Esophagus muscularis mucosa (tissue), 4 donors: ENCODE data around the gene ATXN2. TPM values are rescaled to one million over a fixed set of nuclear protein-coding genes. Genes with fewer than 3 reads are reported as not detected.

Experiments
- DNase-seq: peaks from one replicate; pipeline ENCODE4 v3.0.0-alpha.2; 2017; ENCODE audit errors: extremely low spot score
- H3K27ac ChIP-seq, 4 donors: fragments of 200-600 bp; sonication (generic); replicated peaks in 1 of 4; 1 replicate in 3 of 4; 2 replicates in 1 of 4; pipeline ENCODE4 v1.5.1; 2016 to 2019; ENCODE audit warnings: mild to moderate bottlenecking in 1 of 4
- H3K27me3 ChIP-seq, 4 donors: fragments of 200-600 bp; sonication (generic); one replicate each; pipeline versions ENCODE4 v1.5.1 to v1.6.0; 2016 to 2019
- H3K36me3 ChIP-seq, 4 donors: fragments of 200-600 bp; sonication (generic); one replicate each; pipeline ENCODE4 v1.5.1; 2016 to 2019
- H3K4me1 ChIP-seq, 4 donors: fragments of 200-600 bp; sonication (generic); one replicate each; pipeline ENCODE4 v1.5.1; 2016 to 2019
- H3K4me3 ChIP-seq, 4 donors: fragments of 200-600 bp; sonication (generic); 1 replicate in 2 of 4; 2 replicates in 2 of 4; pipeline ENCODE4 v1.5.1; 2016 to 2019; ENCODE audit warnings: mild to moderate bottlenecking in 4 of 4, moderate library complexity in 1 of 4
- H3K9me3 ChIP-seq, 4 donors: fragments of 200-600 bp; sonication (generic); 1 replicate in 3 of 4; 2 replicates in 1 of 4; pipeline ENCODE4 v1.5.1; 2016 to 2019
- CTCF ChIP-seq, 3 experiments: fragments of 200-600 bp in 2 of 3; fragments of 450-650 bp in 1 of 3; sonication (generic) in 2 of 3; IDR thresholded peaks; one replicate each; pipeline ENCODE4 v1.5.1; 2017 to 2019; ENCODE audit warnings: antibody characterized with exemption in 3 of 3, mild to moderate bottlenecking in 2 of 3, moderate library complexity in 1 of 3
- EP300 ChIP-seq: sonication (generic); formaldehyde crosslinking; IDR thresholded peaks from one replicate; pipeline ENCODE4 v1.6.1; 2017; ENCODE audit warnings: antibody characterized with exemption
- POLR2A ChIP-seq: fragments of 450-650 bp; IDR thresholded peaks from one replicate; pipeline ENCODE4 v1.6.1; 2017; ENCODE audit warnings: antibody characterized with exemption, moderate library complexity, mild to moderate bottlenecking, low read depth
- POLR2AphosphoS5 ChIP-seq, 2 donors: sonication (generic); formaldehyde crosslinking; IDR thresholded peaks; one replicate each; pipeline ENCODE4 v1.6.1; 2017; ENCODE audit warnings: antibody characterized with exemption in 2 of 2
- WGBS: methylation state at CpG from one replicate; pipeline ENCODE4 v1.1.5; 2018; 5-methylcytosine and 5-hydroxymethylcytosine counted together
- intact Hi-C: fragments of 100-400 bp; cut with DNase I; formaldehyde crosslinking; loops from one replicate; pipeline ENCODE4 v1.15.1; 2023
- total RNA-seq, 4 donors: library from RNA; depleted of rRNA; stranded (reverse); fragments of >200 nt; gene quantifications; one replicate each; pipeline versions ENCODE4 v1.1.0 to v1.2.1, GENCODE V29; 2016

Gene ATXN2
- total RNA-seq, 4 donors from 2014 or later, result 32.0 to 57.3 (median 52.0) TPM

DNA sequence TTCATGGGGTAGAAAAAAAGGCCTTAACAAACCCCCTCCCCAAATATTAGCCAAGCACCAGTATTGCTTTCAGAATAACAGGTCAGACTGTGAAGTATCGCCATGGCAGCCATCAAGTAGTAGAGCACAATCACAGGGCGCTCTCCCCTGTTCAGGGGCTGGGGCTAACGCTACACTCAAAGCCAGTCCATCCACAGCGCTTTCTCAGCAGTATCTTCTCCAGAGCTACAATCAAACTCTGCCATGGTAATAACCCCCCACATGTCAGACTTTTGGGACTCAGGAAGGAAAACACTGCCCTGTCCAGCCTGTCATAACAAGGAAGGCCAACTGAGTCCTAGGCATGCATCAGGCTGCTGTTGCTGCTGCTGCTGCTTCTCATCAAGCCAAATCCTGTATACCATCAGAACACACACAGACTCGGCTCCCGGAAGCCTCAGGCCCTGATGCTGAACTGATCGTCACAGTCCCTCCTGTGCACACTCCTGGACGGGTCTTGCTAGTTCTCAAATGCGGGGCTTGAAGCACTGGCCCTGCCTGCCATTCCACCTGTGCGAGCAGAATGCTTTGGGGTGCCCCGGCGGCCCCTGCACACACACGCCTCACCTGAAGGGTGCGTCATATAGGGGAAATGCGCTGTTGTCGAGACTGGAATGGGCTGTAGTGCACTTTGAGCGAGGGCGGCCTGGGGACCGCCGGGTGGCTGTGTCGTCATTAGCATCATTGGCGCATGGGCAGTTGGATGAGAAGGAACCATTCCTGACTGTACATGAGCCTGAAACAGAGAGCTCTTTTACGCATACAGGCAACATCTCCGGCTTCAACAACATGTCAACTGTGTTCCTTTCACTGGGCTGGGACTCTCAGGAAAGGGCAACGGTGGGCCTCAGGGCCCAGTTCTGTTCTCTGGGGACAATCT lies 145.8 kb downstream of the ATXN2 start:
- 89% methylated on average over 25 of the region's 25 CpGs for WGBS
- no peaks in the 10 kb centered on the region for H3K9me3 ChIP-seq
- H3K27ac ChIP-seq, result no peak overlapping the region
- TF ChIP-seq POLR2AphosphoS5 (IDR thresholded peaks at IDR 0.05) (no peak), CTCF (IDR thresholded peaks at IDR 0.05) (no peak)
- peaks cover 24 to 49% (median 39%) of the 10 kb centered on the region in 4 donors for H3K4me1 ChIP-seq
- H3K36me3 ChIP-seq, result peaks cover 42 to 89% (median 86%) of the 10 kb centered on the region in 4 donors
- H3K27me3 ChIP-seq, result no peaks in the 10 kb centered on the region
- H3K4me3 ChIP-seq, result no peak overlapping the region
- intact Hi-C loops, result no loop called here
- DNase-seq, result peak; percentile 82

GRCh38 chr12:111451649-111452129 lies 147.4 kb downstream of the ATXN2 start:
- H3K27ac ChIP-seq, result no peak overlapping the region
- no peaks in the 10 kb centered on the region for H3K9me3 ChIP-seq
- no peak for TF ChIP-seq POLR2A
- TF ChIP-seq CTCF (IDR thresholded peaks at IDR 0.05), result peak; percentile 71 to 77 (median 77)
- no peak for TF ChIP-seq EP300
- peak; percentile 68 for DNase-seq
- no peak overlapping the region for H3K4me3 ChIP-seq
- H3K36me3 ChIP-seq, result peaks cover 37 to 98% (median 94%) of the 10 kb centered on the region in 4 donors
- H3K27me3 ChIP-seq, result no peaks in the 10 kb centered on the region
- intact Hi-C loops, result loop anchor here (2.0 kb wide), 1 partner anchor 55 kb away; no protein-coding TSS in a partner anchor
- WGBS, result 26% methylated on average over 6 of the region's 6 CpGs
- peaks cover 35 to 57% (median 55%) of the 10 kb centered on the region in 4 donors for H3K4me1 ChIP-seq

GRCh38 chr12:111451232-111451631 lies 147.9 kb downstream of the ATXN2 start:
- Histone ChIP-seq H3K36me3 (peaks cover 35 to 98% (median 92%) of the 10 kb centered on the region in 4 donors), H3K9me3 (no peaks in the 10 kb centered on the region), H3K4me1 (peaks cover 39 to 62% (median 59%) of the 10 kb centered on the region in 4 donors), H3K27ac (peak overlapping the region in 1 of 4 donors; percentile 1), H3K27me3 (no peaks in the 10 kb centered on the region), H3K4me3 (no peak overlapping the region)
- TF ChIP-seq CTCF (IDR thresholded peaks at IDR 0.05) (no peak), EP300 (no peak), POLR2A (no peak), POLR2AphosphoS5 (IDR thresholded peaks at IDR 0.05) (no peak)
- no peak for DNase-seq
- intact Hi-C loops, result loop anchor here (2.0 kb wide), 1 partner anchor 54 kb away; no protein-coding TSS in a partner anchor
- 55% methylated on average over 1 of the region's 1 CpG for WGBS

DNA sequence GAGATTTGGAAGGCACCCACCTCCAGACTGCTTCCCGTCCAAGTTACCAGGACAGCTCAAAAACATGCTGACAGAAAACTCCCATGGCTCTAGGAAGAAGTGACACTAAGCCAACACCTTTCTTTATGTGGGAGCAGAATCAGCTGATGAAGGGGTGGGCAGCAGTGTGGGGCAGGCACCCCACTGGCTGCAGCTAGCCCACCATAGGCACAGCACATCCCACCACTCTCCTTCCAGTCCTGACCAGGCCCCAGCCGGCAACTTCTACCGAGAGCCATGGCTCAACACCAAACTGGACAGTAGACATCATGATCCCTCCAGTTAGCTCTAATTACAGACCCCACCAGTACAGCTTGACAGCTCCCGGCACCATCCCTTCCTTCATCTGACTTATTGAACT lies 148.4 kb downstream of the ATXN2 start:
- H3K27ac ChIP-seq, result peak overlapping the region in 1 of 4 donors; percentile 1

More for the DNA sequence above, 148.4 kb downstream of the ATXN2 start:
- intact Hi-C loops, result loop anchor here (2.0 kb wide), 1 partner anchor 54 kb away; no protein-coding TSS in a partner anchor
- Histone ChIP-seq H3K9me3 (no peaks in the 10 kb centered on the region), H3K4me1 (peaks cover 45 to 65% (median 63%) of the 10 kb centered on the region in 4 donors), H3K4me3 (no peak overlapping the region), H3K36me3 (peaks cover 29 to 92% (median 90%) of the 10 kb centered on the region in 4 donors), H3K27me3 (no peaks in the 10 kb centered on the region)
- no peak for TF ChIP-seq CTCF (IDR thresholded peaks at IDR 0.05)
- TF ChIP-seq POLR2A, result no peak
- no peak for TF ChIP-seq EP300
- no peak for TF ChIP-seq POLR2AphosphoS5 (IDR thresholded peaks at IDR 0.05)
- peak; percentile 53 for DNase-seq
- WGBS, result 74% methylated on average over 4 of the region's 4 CpGs
